K562 (cell line): Measurements from ENCODE around the gene ACADVL. TPM values are rescaled to one million over a fixed set of nuclear protein-coding genes. Genes with fewer than 3 reads are reported as not detected.

Experiments used
- ATF7 ChIP-seq: fragments of 450-650 bp; IDR thresholded peaks from 2 replicates; pipeline ENCODE4 v1.7.1; 2014; ENCODE audit warnings: mild to moderate bottlenecking, moderate library complexity
- BHLHE40 ChIP-seq: IDR thresholded peaks from 2 replicates; pipeline ENCODE4 v1.6.1; 2011; ENCODE audit warnings: low read length, improper control_type of control experiment
- C11orf30 ChIP-seq: fragments of 450-650 bp; IDR thresholded peaks from 2 replicates; pipeline ENCODE4 v1.6.1; 2016; ENCODE audit warnings: low read depth, mild to moderate bottlenecking
- CBX1 ChIP-seq: sonication (generic); IDR thresholded peaks from 2 replicates; pipeline ENCODE4 v1.6.1; 2016; ENCODE audit warnings: antibody characterized with exemption, low read depth, mild to moderate bottlenecking
- CBX2 ChIP-seq: fragments of 200-600 bp; sonication (generic); IDR thresholded peaks from one replicate; pipeline ENCODE4 v1.6.1; 2012; ENCODE audit warnings: mild to moderate bottlenecking, low read length, inconsistent platforms; ENCODE audit not compliant: insufficient read depth, poor library complexity, severe bottlenecking
- ELF1 ChIP-seq: fragments of 200-800 bp; sonication (Bioruptor generic); IDR thresholded peaks from 2 replicates; pipeline ENCODE4 v1.6.1; 2016; ENCODE audit warnings: missing genetic modification characterization, missing compliant biosample characterization
- FOXK2 ChIP-seq, 2 experiments: fragments of 450-650 bp; IDR thresholded peaks in 1 of 2; conservative IDR thresholded peaks in 1 of 2; 2 replicates each; pipeline ENCODE4 v1.6.1; 2016; ENCODE audit warnings: low read depth in 2 of 2, mild to moderate bottlenecking in 1 of 2
- FOXP1 ChIP-seq: sonication (generic); formaldehyde crosslinking; IDR thresholded peaks from 2 replicates; pipeline ENCODE4 v1.8.0; 2022; ENCODE audit warnings: mild to moderate bottlenecking, missing genetic modification reagents
- GABPA ChIP-seq: fragments of 200-800 bp; sonication (Bioruptor generic); conservative IDR thresholded peaks from 2 replicates; pipeline ENCODE4 v1.6.1; 2016; ENCODE audit warnings: low read depth, missing genetic modification characterization, missing compliant biosample characterization
- GABPB1 ChIP-seq: sonication (generic); formaldehyde crosslinking; IDR thresholded peaks from 2 replicates; pipeline ENCODE4 v1.8.0; 2022; ENCODE audit warnings: mild to moderate bottlenecking, missing genetic modification reagents
- GMEB1 ChIP-seq: fragments of 250-450 bp; sonication (Bioruptor Pico); IDR thresholded peaks from 2 replicates; pipeline ENCODE4 v1.4.0; 2020; ENCODE audit warnings: mild to moderate bottlenecking
- HDAC3 ChIP-seq: fragments of 450-650 bp; IDR thresholded peaks from 2 replicates; pipeline ENCODE4 v1.6.1; 2018; ENCODE audit warnings: borderline replicate concordance, mild to moderate bottlenecking, moderate library complexity; ENCODE audit not compliant: partially characterized antibody
- HNRNPL ChIP-seq: fragments of 200-400 bp; formaldehyde crosslinking; IDR thresholded peaks from 2 replicates; pipeline ENCODE4 v1.6.1; 2017; ENCODE audit warnings: low read depth, mild to moderate bottlenecking, low read length
- JUN ChIP-seq, 2 experiments: sonication (generic) in 1 of 2; formaldehyde crosslinking in 1 of 2; IDR thresholded peaks; 2 replicates each; pipeline versions ENCODE4 v1.6.1 to v1.8.0; 2012 to 2022; ENCODE audit warnings: borderline replicate concordance in 2 of 2, mild to moderate bottlenecking in 2 of 2, improper control_type of control experiment in 1 of 2, low read depth in 1 of 2, low read length in 1 of 2, missing genetic modification reagents in 1 of 2
- MAFG ChIP-seq: fragments of 450-650 bp; conservative IDR thresholded peaks from 2 replicates; pipeline ENCODE4 v1.6.1; 2016; ENCODE audit warnings: missing genetic modification characterization, missing compliant biosample characterization
- NFRKB ChIP-seq: fragments of 450-650 bp; IDR thresholded peaks from 2 replicates; pipeline ENCODE4 v1.6.1; 2016; ENCODE audit warnings: low read depth
- PCBP1 ChIP-seq: fragments of 200-400 bp; formaldehyde crosslinking; IDR thresholded peaks from 2 replicates; pipeline ENCODE4 v1.6.1; 2018; ENCODE audit warnings: mild to moderate bottlenecking, low read depth, low read length; ENCODE audit not compliant: poor library complexity, severe bottlenecking
- POLR2B ChIP-seq: fragments of 450-650 bp; IDR thresholded peaks from 2 replicates; pipeline ENCODE4 v1.6.1; 2018; ENCODE audit warnings: low read depth; ENCODE audit not compliant: partially characterized antibody
- RAD51 ChIP-seq: fragments of 450-650 bp; IDR thresholded peaks from 2 replicates; pipeline ENCODE4 v1.7.1; 2016; ENCODE audit warnings: low read depth, mild to moderate bottlenecking, borderline replicate concordance
- SPI1 ChIP-seq: IDR thresholded peaks from 2 replicates; pipeline ENCODE4 v1.6.1; 2011; ENCODE audit warnings: low read depth, low read length, control low read depth, borderline replicate concordance
- STAT5B ChIP-seq: fragments of 250-450 bp; sonication (Bioruptor Pico); IDR thresholded peaks from 2 replicates; pipeline ENCODE4 v1.8.0; 2021; ENCODE audit warnings: mild to moderate bottlenecking, inconsistent platforms
- TBP ChIP-seq: optimal IDR thresholded peaks from 2 replicates; pipeline ENCODE3; 2011; ENCODE audit warnings: low read depth, low read length, improper control_type of control experiment
- XRCC4 ChIP-seq: IDR thresholded peaks from one replicate; pipeline ENCODE4 v1.6.1; 2011; ENCODE audit not compliant: insufficient read depth, insufficient read length; ENCODE audit errors: extremely low read depth
- ZBED1 ChIP-seq: IDR thresholded peaks from 2 replicates; pipeline ENCODE4 v1.6.1; 2014
- ZNF184 ChIP-seq: sonication (generic); formaldehyde crosslinking; IDR thresholded peaks from 2 replicates; pipeline ENCODE4 v1.5.0; 2020; ENCODE audit warnings: missing genetic modification reagents
- ZNF24 ChIP-seq: fragments of 450-650 bp; IDR thresholded peaks from 2 replicates; pipeline ENCODE4 v1.6.1; 2016
- ZNF384 ChIP-seq: IDR thresholded peaks from 2 replicates; pipeline ENCODE4 v1.6.1; 2012; ENCODE audit warnings: low read depth, low read length, improper control_type of control experiment
- ZNF431 ChIP-seq: sonication (generic); formaldehyde crosslinking; IDR thresholded peaks from 2 replicates; pipeline ENCODE4 v1.8.0; 2022; ENCODE audit warnings: mild to moderate bottlenecking, missing genetic modification reagents
- ZNF583 ChIP-seq: fragments of 250-450 bp; sonication (Bioruptor Pico); IDR thresholded peaks from 2 replicates; pipeline ENCODE4 v1.4.0; 2020
- polyA plus RNA-seq, 8 experiments: library from polyadenylated mRNA; depleted of rRNA in 4 of 8; stranded (reverse) in 5 of 8; unstranded in 3 of 8; fragments of >200 nt; fragmentation: Nextera tagmentation in 2 of 8; fragmentation: Illumina TruSeq in 1 of 8; extraction: Ambion mirVana in 2 of 8; extraction: Trizol in 1 of 8; gene quantifications; 2 replicates each; pipeline versions ENCODE4 v1.2.1 to v1.2.3, GENCODE V29; 2011 to 2014; ENCODE audit warnings: inconsistent platforms in 1 of 8, missing spikeins in 1 of 8
- total RNA-seq, 7 experiments: library from RNA; depleted of rRNA in 6 of 7; stranded (reverse); fragments of >200 nt in 6 of 7; fragmentation: Illumina TruSeq in 2 of 7; extraction: Trizol in 2 of 7; gene quantifications; 2 replicates each; pipeline versions ENCODE4 v1.2.1 to v1.2.3, GENCODE V29; 2011 to 2021; ENCODE audit warnings: low replicate concordance in 1 of 7

ACADVL gene
- total and polyA plus RNA-seq, 9 of the 15 experiments (the other 6 are each of a cell fraction or from before 2014, with no cell fraction given) = 25.5 to 449 (median 214) TPM

GRCh38 chr17:7241783-7242716 lies 22.3 kb downstream of the ACADVL start, which contains the start of gene GABARAP (continued):
- TF ChIP-seq ZNF184 (no peak), HDAC3 (peak; percentile 100), CBX1 (no peak), C11orf30 (0 out of 2 replicates have a peak, but pooled peaks have one; percentile 12), GABPA (tag) (no peak; the same call in 1 of the 2 replicates), XRCC4 (no peak), FOXK2 (conservative IDR thresholded peaks at IDR 0.05 in 1 of 2, IDR thresholded peaks at IDR 0.05 in 1 of 2; ENCODE audit: low read depth in 2 of 2) (peak in 1 of 2 experiments; percentile 50; a peak in 1 of 4 replicates), POLR2B (peak; percentile 47), ELF1 (tag) (peak; percentile 72), PCBP1 (peak; percentile 66), ZNF24 (peak; percentile 99), GMEB1 (CRISPR knock-in tag) (peak; percentile 42; the same call in 1 of the 2 replicates), BHLHE40 (0 out of 2 replicates have a peak, but pooled peaks have one; percentile 8), TBP (peak; percentile 47), ATF7 (peak; percentile 35; the same call in 1 of the 2 replicates), FOXP1 (0 out of 2 replicates have a peak, but pooled peaks have one; percentile 58), RAD51 (peak; percentile 17; the same call in 1 of the 2 replicates), NFRKB (peak; percentile 78), STAT5B (CRISPR knock-in tag) (no peak), GABPB1 (CRISPR knock-in tag) (peak; percentile 49; the same call in 1 of the 2 replicates), HNRNPL (peak; percentile 80; the same call in 1 of the 2 replicates), ZNF583 (CRISPR knock-in tag) (no peak), ZBED1 (peak; percentile 42; the same call in 1 of the 2 replicates), ZNF384 (no peak), CBX2 (no peak), SPI1 (peak; percentile 91), MAFG (no peak), ZNF431 (CRISPR knock-in tag) (0 out of 2 replicates have a peak, but pooled peaks have one; percentile 11), JUN (IDR thresholded peaks at IDR 0.05; ENCODE audit: borderline replicate concordance, low read depth, low read length) (no peak), JUN (CRISPR knock-in tag; IDR thresholded peaks at IDR 0.05; ENCODE audit: borderline replicate concordance) (no peak)
